Neural cell (in vitro differentiated cells): ENCODE measurements around the gene CLCN4.

Experiments
- CTCF ChIP-seq: fragments of 450-650 bp; IDR thresholded peaks from 2 replicates; pipeline ENCODE4 v1.5.1; 2014; ENCODE audit warnings: antibody characterized with exemption, mild to moderate bottlenecking, moderate library complexity; ENCODE audit not compliant: poor library complexity, severe bottlenecking
- EP300 ChIP-seq: fragments of 450-650 bp; conservative IDR thresholded peaks from 2 replicates; pipeline ENCODE4 v1.6.1; 2014; ENCODE audit warnings: antibody characterized with exemption, mild to moderate bottlenecking, moderate library complexity; ENCODE audit not compliant: poor library complexity, severe bottlenecking
- EZH2 ChIP-seq: fragments of 200-600, 300-800 bp; shearing (Covaris generic), sonication (generic); IDR thresholded peaks from 2 replicates; pipeline ENCODE4 v1.6.1; 2014; ENCODE audit warnings: antibody characterized with exemption, low read length, borderline replicate concordance, mild to moderate bottlenecking; ENCODE audit not compliant: insufficient read depth, poor library complexity, severe bottlenecking
- MXI1 ChIP-seq: fragments of 450-650 bp; conservative IDR thresholded peaks from 2 replicates; pipeline ENCODE4 v1.6.1; 2014; ENCODE audit warnings: antibody characterized with exemption, mild to moderate bottlenecking; ENCODE audit not compliant: poor library complexity, severe bottlenecking
- POLR2AphosphoS5 ChIP-seq: IDR thresholded peaks from 2 replicates; pipeline ENCODE4 v1.6.1; 2012
- REST ChIP-seq: IDR thresholded peaks from 2 replicates; pipeline ENCODE4 v1.6.1; 2012; ENCODE audit warnings: borderline replicate concordance
- SMC3 ChIP-seq: fragments of 450-650 bp; conservative IDR thresholded peaks from 2 replicates; pipeline ENCODE4 v1.6.1; 2014; ENCODE audit warnings: antibody characterized with exemption, mild to moderate bottlenecking, moderate library complexity; ENCODE audit not compliant: poor library complexity

GRCh38 chrX:10223276-10223675 lies 66.5 kb downstream of the CLCN4 start:
- TF ChIP-seq CTCF (no peak), POLR2AphosphoS5 (no peak), EP300 (no peak), REST (no peak), MXI1 (no peak), SMC3 (no peak), EZH2 (no peak)
